ENCODE measurements around the gene CYTH1. TPM values are rescaled to one million over a fixed set of nuclear protein-coding genes. Genes with fewer than 3 reads are reported as not detected.

The CYTH1 gene
- total RNA-seq, 1 experiment from 2014 or later, result 9.7 TPM

- Histone ChIP-seq H3K79me1 (ENCODE audit: insufficient read depth, low read depth, low read length, poor library complexity, severe bottlenecking) (no peaks in the 10 kb centered on the region), H3K27ac (ENCODE audit: insufficient read length, low read depth, low read length) (no peak overlapping the region), H3K9ac (ENCODE audit: extremely low read depth, insufficient read length, low read length) (no peak overlapping the region), H4K8ac (replicated peaks; ENCODE audit: insufficient read length, low read depth, low read length) (no peak overlapping the region), H3K23me2 (ENCODE audit: insufficient read length, low read depth, low read length, poor library complexity, severe bottlenecking) (no peaks in the 10 kb centered on the region), H2BK5ac (ENCODE audit: insufficient read length, low read length) (no peak overlapping the region), H2AK5ac (ENCODE audit: insufficient read length, low read length) (no peak overlapping the region), H3K18ac (ENCODE audit: insufficient read length, low read depth, low read length) (no peak overlapping the region), H3K9me3 (ENCODE audit: control insufficient read depth, low read depth, low read length) (no peaks in the 10 kb centered on the region), H2BK20ac (ENCODE audit: low read depth, low read length, poor library complexity, severe bottlenecking) (no peak overlapping the region), H4K91ac (ENCODE audit: insufficient read length, low read depth, low read length) (no peak overlapping the region), H3K4me1 (ENCODE audit: insufficient read depth, low read length) (peaks cover under 1% of the 10 kb centered on the region; the same call in 1 of the 2 replicates), H3K23ac (ENCODE audit: insufficient read length, low read depth, low read length) (no peak overlapping the region), H4K5ac (ENCODE audit: insufficient read length, low read depth, low read length) (no peak overlapping the region), H3K27me3 (ENCODE audit: insufficient read depth, low read length) (no peaks in the 10 kb centered on the region), H3K56ac (ENCODE audit: insufficient read length, low read depth, low read length) (no peak overlapping the region), H2BK12ac (ENCODE audit: insufficient read length, low read depth, low read length) (no peak overlapping the region), H3K79me2 (ENCODE audit: insufficient read depth, low read length) (no peaks in the 10 kb centered on the region), H2BK15ac (ENCODE audit: low read depth, low read length) (no peak overlapping the region), H3K4me2 (ENCODE audit: insufficient read depth, insufficient read length, low read length) (no peak overlapping the region), H3T11ph (ENCODE audit: low read length) (no peak overlapping the region), H2BK120ac (ENCODE audit: low read depth, low read length, poor library complexity, severe bottlenecking) (no peak overlapping the region), H2AFZ (ENCODE audit: low read length) (no peak overlapping the region), H4K20me1 (ENCODE audit: control insufficient read depth, insufficient read depth, insufficient read length) (no peaks in the 10 kb centered on the region), H3K14ac (ENCODE audit: insufficient read depth, low read length) (no peak overlapping the region), H3K4ac (ENCODE audit: low read depth, low read length) (no peak overlapping the region)
- Mint-ChIP-seq H3K4me3 (no peak overlapping the region), H3K27ac (no peak overlapping the region; a peak in 1 of 7 replicates), H3K27me3 (ENCODE audit: low read depth) (no peaks in the 10 kb centered on the region), H3K4me1 (peaks cover 4 to 11% of the 10 kb centered on the region in 2 experiments), H3K36me3 (ENCODE audit: insufficient read depth in 1 of 3, low read depth in 3 of 3) (no peaks in the 10 kb centered on the region), H3K9me3 (no peaks in the 10 kb centered on the region)
- no peak for TF ChIP-seq CTCF (conservative IDR thresholded peaks at IDR 0.05)
- WGBS (ENCODE audit: extremely low coverage, insufficient read length, low lambda C conversion rate), result no CpG with 5 or more reads among the region's 13 CpGs
- DNase-seq, result no peak
Observed at GRCh38 chr17:78753316-78754250, 28.5 kb downstream of the CYTH1 start.
